Prostate gland (tissue), 2 donors: ENCODE measurements around the gene PLXNB2.

Experiments used
- CTCF ChIP-seq, 4 experiments: fragments of 200-600 bp in 2 of 4; fragments of 450-650 bp in 2 of 4; sonication (generic) in 2 of 4; IDR thresholded peaks; 1 replicate in 3 of 4; 2 replicates in 1 of 4; pipeline ENCODE4 v1.5.1; 2016 to 2019; ENCODE audit warnings: antibody characterized with exemption in 4 of 4, mild to moderate bottlenecking in 2 of 4, moderate library complexity in 2 of 4
- POLR2A ChIP-seq: fragments of 450-650 bp; IDR thresholded peaks from one replicate; pipeline ENCODE4 v1.6.1; 2016; ENCODE audit warnings: antibody characterized with exemption, mild to moderate bottlenecking
- POLR2AphosphoS5 ChIP-seq: sonication (generic); formaldehyde crosslinking; IDR thresholded peaks from one replicate; pipeline ENCODE4 v1.6.1; 2017; ENCODE audit warnings: antibody characterized with exemption

DNA sequence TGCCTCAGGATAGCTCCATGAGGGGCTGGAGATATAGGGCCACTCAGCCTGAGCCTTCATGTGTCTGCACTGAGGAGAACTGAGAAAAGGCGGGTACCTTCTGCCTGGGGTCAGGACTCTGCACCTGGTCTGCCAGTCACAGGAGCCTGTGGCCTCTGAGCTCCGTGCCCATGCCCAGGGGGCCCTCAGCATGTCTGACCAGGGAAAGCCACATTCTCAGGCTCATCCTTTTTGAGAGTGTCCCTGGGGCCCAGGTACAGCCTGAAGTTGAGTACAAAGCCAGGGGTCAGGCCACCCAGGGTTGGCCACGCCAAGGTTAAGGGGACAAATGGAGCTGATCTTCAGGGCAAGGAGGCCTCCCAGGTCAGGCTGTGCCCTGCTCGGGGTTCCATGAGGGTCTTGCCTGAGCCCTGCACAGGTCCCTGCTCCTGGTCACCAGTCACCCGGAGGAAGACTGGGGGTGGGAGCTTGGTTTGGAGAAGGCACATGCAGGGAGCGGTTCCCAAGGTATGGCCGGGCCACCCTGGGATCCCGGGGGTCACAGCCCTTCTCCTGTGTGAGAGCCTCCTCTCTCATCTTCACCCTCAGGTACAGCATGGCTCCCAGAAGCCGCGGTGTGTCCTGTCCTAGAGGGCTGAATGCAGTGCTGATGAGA, 13.4 kb upstream of the PLXNB2 start:
- TF ChIP-seq CTCF (IDR thresholded peaks at IDR 0.05) (no peak), POLR2A (no peak), POLR2AphosphoS5 (no peak)
